Urinary bladder (tissue), 4 donors: ENCODE measurements around the gene SLC13A3. TPM values are rescaled to one million over a fixed set of nuclear protein-coding genes. Genes with fewer than 3 reads are reported as not detected.
"Not testable (repeated sequence)": the region's sequence is repeated elsewhere in the genome, so short reads cannot be mapped to it uniquely, and the experiment has no call there.

Experiments used
- DNase-seq: peaks from one replicate; pipeline ENCODE4 v3.0.0-alpha.2; 2015; ENCODE audit errors: extremely low spot score
- H3K27ac ChIP-seq: one replicate; pipeline ENCODE4 v1.5.1; 2013; ENCODE audit warnings: low read depth, mild to moderate bottlenecking, moderate library complexity
- H3K36me3 ChIP-seq: one replicate; pipeline ENCODE4 v1.6.1; 2013; ENCODE audit warnings: mild to moderate bottlenecking, moderate library complexity; ENCODE audit not compliant: insufficient read depth
- H3K4me1 ChIP-seq: one replicate; pipeline ENCODE4 v1.6.1; 2013; ENCODE audit warnings: mild to moderate bottlenecking, moderate library complexity; ENCODE audit not compliant: insufficient read depth
- H3K4me3 ChIP-seq: one replicate; pipeline ENCODE4 v1.5.1; 2013; ENCODE audit warnings: low read depth, low read length
- whole genome bisulfite sequencing: extraction: QIAGEN DNeasy Blood & Tissue Kit; methylation state at CpG from one replicate; pipeline ENCODE4 v1.1.7; 2013; 5-methylcytosine and 5-hydroxymethylcytosine counted together
- polyA plus RNA-seq: library from polyadenylated mRNA; stranded (reverse); fragments of 200-250 nt; gene quantifications from one replicate; pipeline ENCODE4 v1.2.3, GENCODE V29; 2013
- total RNA-seq: library from RNA; depleted of rRNA; stranded (reverse); fragments of >200 nt; gene quantifications from one replicate; pipeline ENCODE4 v1.2.3, GENCODE V29; 2014
- donor health status: healthy with polysubstance abuse.
- donor health status: healthy.

SLC13A3 gene
- total and polyA plus RNA-seq, 2 donors = 0.77 to 5.4 TPM

DNA sequence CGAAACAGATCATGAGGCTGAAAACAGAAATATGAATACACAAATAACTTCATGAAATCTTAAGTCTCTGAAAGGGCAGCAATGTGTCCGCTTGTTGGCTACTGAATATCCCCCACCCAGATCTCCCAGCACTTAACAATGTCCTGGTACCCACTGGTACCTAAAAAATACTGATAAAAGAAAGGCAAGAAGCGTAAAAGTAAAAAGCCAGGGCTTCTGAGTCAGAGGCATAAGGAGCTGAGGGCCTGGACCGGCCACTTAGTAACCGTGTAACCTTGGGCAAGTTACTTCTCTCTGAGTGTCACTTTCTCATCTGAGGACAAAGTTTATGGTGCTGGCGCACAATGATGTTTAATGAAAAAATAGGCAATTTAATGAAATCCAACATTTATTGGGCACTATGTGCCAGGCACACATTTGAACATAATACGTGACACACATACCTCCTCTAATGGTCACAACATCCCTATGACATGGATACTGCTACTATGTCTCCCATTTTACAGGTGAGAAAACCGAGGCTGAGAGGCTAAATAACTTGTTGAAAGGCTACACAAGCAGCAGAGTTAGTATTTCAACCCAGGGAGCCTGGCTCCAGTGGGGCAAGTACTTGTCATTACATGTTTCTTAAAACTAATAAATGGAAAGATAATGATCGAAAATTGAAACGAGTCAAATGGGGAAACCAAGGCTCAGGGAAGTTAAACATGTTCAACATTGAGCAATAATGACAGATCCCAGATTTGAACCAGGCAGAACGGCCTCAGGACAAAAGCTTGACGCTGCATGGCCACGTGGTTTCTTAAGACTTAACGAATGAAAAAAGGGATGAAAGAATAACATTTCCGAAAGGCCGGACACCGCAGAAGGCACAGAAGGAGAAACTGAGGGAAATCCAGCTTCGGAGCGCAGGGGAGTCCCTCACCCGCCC is 37.2 kb upstream of the SLC13A3 start:
- Histone ChIP-seq H3K4me3 (peak overlapping the region; percentile 67), H3K27ac (peak overlapping the region; percentile 92), H3K36me3 (no peaks in the 10 kb centered on the region), H3K4me1 (peaks cover 4% of the 10 kb centered on the region)
- WGBS = 14% methylated on average over 20 of the region's 20 CpGs
- no peak for DNase-seq

DNA sequence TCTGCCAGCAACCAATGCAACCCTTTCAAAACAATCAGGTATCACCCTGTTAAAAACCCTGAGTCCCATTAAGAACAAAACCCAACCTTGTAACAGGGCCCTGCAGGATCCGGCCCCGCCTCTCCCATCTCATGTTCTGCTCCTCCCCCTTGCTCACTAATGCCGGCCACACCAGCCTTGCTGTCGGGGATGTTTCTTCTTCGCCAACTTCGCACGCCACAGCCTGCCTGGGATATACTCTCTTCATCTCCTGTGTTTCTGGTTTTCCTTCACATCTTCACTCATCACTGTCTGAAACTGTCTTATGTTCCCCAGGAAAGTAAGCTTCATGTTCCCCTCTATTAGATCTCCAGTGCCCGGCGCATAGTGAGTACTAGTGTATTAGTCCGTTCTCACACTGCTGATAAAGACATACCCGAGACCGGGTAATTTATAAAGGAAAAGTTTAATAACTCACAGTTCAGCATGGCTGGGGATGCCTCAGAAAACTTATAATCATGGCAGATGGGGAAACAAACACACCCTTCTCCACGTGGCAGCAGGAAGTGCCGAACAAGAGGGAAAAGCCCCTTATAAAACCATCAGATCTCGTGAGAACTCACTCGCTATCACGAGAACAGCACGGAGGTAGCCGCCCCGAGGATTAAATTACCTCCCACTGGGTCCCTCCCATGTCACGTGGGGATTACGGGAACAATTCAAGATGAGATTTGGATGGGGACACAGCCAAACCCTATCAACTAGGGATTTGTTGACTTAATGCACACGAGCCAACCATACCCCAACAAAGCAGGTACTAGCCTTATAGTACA is 32.9 kb upstream of the SLC13A3 start:
- peaks cover 4% of the 10 kb centered on the region for H3K4me1 ChIP-seq
- WGBS = 16% methylated on average over 23 of the region's 23 CpGs

DNA sequence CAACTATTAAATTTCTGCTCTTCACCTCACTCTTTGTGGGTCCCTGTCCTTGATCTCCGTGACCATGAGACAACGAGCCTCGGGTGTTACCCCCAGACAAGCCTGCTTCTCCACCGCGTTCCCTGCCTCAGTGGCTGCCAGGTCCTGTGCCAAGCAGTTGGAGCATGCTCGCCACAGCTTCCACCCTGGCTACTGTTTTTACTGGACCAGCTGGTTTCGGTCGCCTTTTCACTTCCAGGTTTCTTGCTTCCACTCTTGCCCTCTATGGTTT is 32.3 kb upstream of the SLC13A3 start:
- DNase-seq = no peak
- Histone ChIP-seq H3K36me3 (no peaks in the 10 kb centered on the region), H3K4me1 (peaks cover 4% of the 10 kb centered on the region), H3K27ac (no peak overlapping the region), H3K4me3 (peak overlapping the region; percentile 24)
- WGBS = 18% methylated on average over 8 of the region's 8 CpGs

More for the DNA sequence above, 32.9 kb upstream of the SLC13A3 start:
- peak; percentile 55 for DNase-seq
- Histone ChIP-seq H3K4me3 (peak overlapping the region; percentile 24), H3K36me3 (no peaks in the 10 kb centered on the region), H3K27ac (no peak overlapping the region)

DNA sequence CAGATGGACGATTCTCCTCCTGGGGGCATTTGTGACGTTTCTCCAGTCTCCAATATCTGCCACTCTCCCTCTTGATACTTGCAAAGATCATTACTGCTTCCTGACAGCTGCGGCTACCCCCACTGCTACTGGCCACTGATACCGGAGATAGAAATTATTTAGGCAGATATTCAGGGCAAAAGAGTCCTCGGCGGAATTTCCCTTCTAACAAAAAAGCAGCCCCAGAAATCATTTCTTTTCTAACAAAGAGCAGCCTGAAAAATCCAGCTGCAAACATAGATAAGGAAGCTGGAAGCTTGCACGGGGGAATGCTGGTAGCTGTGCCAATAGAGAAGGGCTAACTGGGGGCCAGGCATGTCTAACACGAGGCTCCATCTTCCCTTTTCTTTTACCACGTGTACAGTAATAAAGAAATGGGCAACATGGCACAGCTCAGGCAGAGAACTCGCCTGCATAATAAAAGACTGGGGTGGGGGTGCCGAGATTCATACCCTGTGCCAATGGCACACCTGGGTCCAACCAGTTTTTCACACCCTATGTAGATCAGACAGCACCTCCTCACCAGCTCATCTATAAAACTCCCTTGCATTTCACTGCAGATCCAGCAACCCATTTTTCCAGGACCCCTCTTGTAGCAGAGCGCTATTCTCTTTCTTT is 31.9 kb upstream of the SLC13A3 start:
- 19% methylated on average over 12 of the region's 12 CpGs for WGBS
- Histone ChIP-seq H3K4me3 (no peak overlapping the region), H3K4me1 (peaks cover 2% of the 10 kb centered on the region)

DNA sequence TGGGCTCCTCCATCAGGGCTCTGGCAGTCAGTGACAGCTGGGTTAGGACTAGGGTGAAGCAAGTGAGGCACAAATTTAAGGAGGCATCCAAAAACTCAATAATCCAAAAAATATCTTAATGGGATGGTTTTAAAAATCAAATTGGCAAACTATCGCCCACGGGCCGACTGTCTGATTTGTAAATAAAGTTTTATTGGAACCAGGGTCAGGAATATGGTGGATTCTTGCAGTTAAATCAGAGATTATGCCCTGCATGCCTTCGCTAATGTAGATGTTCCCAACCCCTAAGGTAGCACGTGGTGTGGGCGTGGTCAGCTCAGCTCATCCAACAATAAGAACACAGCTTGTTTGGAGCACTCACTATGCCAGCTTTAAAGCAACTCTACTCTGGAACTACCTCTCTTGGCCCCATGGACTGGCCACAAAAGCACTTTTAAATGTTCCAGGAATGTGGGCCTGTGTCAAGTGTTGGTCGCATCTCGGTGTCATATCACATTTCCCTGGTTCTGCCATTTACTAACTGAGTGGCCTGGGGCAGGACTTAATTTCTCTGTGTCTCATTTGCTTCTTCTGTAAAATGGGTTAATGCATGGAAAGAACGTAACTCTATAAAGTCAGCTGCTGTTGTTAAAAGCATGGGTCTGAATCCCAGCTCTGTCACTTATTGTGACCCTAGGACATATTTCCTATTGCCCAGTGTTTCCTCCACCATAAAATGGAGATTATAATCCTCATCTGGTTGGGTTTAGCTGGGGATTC is 31.0 kb upstream of the SLC13A3 start:
- Histone ChIP-seq H3K4me1 (no peaks in the 10 kb centered on the region), H3K27ac (no peak overlapping the region), H3K4me3 (no peak overlapping the region), H3K36me3 (no peaks in the 10 kb centered on the region)
- DNase-seq = no peak
- 86% methylated on average over 9 of the region's 9 CpGs for WGBS

More for the DNA sequence above, 31.9 kb upstream of the SLC13A3 start:
- H3K36me3 ChIP-seq = no peaks in the 10 kb centered on the region
- no peak for DNase-seq
- H3K27ac ChIP-seq = no peak overlapping the region

DNA sequence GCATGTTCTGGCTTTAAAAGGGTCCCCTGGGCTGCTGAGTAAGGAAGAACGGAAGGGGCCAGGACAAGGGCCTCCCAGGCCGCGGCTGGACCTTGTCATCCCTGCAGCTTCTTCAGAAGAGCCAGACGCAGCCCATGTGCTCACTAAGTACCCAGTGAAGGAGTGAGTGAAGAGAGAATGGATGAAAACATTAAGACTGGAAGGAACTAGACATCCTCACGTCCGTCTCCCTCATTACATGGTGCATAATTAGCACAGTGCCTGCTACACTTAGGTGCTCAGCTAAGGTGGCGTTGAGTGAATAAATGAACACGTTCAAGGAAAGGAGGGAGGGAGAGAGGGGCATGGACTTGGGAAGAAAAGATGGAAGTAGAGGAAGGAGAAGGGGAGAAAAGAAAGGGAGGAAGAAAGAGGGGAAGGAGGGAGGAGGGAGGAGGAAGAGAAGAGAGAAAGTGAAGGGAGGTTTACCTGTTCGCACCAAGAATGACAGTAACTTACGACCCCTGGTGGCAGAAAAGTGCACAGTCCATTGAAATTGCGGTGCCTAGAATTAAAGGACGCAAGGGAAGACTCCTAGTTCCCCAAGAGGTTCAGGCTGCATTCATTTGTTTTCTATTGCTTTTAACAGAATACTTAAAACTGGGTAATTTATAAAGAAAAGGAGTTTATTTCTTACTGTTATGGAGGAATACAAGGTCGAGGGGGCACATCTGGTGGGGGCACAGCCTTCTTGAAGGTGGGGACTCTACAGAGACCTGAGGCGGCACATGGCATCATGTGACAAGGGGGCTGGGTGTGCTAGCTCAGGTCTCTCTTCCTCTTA is 30.0 kb upstream of the SLC13A3 start:
- WGBS = 48% methylated on average over 14 of the region's 14 CpGs
- Histone ChIP-seq H3K27ac (no peak overlapping the region), H3K36me3 (no peaks in the 10 kb centered on the region), H3K4me1 (no peaks in the 10 kb centered on the region), H3K4me3 (no peak overlapping the region)
- peak; percentile 53 for DNase-seq

DNA sequence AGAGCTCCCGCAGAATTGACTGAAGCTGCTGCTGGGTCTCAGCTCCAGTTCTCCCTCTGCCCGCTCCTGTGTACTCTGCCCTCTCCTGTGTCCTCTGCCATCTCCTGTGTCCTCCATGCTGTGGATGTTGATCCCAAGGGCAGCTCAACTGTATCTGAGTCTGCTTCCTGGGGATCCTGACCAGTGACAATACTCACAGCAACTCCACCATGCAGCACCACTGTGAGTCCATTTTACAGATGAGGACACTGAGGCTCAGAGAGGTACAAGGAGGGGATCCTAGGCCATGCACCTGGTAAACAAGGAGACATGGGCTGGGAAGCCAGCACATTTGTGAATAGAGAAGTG is 29.4 kb upstream of the SLC13A3 start:
- no peaks in the 10 kb centered on the region for H3K4me1 ChIP-seq
- DNase-seq = no peak
- no peak overlapping the region for H3K27ac ChIP-seq
- H3K36me3 ChIP-seq = no peaks in the 10 kb centered on the region
- WGBS = 93% methylated on average over 2 of the region's 2 CpGs
- no peak overlapping the region for H3K4me3 ChIP-seq

DNA sequence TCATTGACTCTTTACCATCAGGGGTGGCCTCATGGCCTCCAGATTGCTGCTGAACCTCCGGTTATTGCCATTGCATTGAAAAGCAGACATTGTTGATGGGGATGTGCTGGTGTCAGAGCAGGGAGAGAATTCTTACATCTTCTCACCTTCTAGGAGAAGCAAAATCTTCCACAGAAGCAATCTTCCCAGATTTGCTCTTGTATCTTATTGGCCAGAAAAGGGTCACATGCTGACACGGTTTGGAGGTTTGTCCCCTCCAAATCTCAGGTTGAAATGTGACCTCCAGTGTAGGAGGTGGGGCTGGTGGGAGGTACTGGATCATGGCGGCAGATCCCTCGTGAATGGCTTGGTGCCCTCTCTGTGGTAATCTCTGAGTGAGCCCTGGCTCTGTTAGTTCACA is 27.3 kb upstream of the SLC13A3 start:
- H3K36me3 ChIP-seq = no peaks in the 10 kb centered on the region
- H3K4me3 ChIP-seq = no peak overlapping the region
- WGBS = 84% methylated on average over 4 of the region's 4 CpGs
- DNase-seq = no peak
- no peaks in the 10 kb centered on the region for H3K4me1 ChIP-seq
- H3K27ac ChIP-seq = no peak overlapping the region

DNA sequence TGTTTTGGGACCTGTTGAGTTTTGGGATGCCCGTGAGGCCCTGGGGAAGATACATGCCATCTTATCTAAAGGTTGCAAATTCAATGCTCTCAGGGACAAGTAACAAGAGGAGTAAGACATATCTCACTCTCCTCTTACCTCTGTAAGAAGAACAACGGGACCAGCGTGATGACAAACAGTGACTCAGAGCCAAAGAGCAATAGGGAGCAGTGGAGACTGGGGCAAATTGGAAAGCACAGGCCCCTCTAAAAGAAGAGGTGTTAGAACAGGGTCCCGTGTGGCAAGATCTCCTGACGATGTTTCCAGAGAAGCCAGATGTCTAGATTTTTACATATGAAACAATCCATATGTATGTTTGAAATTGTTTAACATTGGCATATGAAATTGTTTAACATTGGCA is 26.3 kb upstream of the SLC13A3 start:
- no peak overlapping the region for H3K4me3 ChIP-seq
- no peaks in the 10 kb centered on the region for H3K4me1 ChIP-seq
- no peak for DNase-seq
- H3K36me3 ChIP-seq = no peaks in the 10 kb centered on the region
- WGBS = 83% methylated on average over 5 of the region's 5 CpGs
- H3K27ac ChIP-seq = no peak overlapping the region

DNA sequence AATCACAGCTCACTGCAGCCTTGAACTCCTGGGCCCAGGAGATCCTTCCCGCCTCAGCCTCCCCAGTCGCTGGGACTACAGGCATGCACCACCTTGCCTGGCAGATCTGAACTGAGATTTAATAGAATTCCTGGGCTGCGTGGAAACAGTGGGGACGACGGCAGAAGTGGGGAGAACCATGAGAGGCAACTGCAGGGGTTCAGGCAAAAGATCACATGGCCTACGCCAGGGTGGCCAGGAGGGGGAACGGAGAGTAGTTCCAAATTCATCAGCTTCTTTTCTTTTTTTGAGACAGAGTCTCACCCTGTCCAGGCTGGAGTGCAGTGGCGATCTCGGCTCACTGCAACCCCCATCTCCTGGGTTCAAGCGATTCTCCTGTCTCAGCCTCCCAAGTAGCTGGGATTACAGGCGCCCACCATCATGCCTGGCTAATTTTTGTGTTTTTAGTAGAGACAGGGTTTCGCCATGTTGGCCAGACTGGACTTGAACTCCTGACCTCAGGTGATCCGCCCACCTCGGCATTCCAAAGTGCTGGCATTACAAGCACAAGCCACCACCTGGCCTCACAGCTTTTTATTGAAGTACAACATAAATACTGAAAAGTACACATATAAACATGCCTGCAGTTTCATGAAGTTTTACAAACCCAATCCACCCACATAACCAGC is 25.5 kb upstream of the SLC13A3 start:
- not testable (repeated sequence) for DNase-seq, H3K36me3 ChIP-seq, H3K4me3 ChIP-seq, H3K27ac ChIP-seq, H3K4me1 ChIP-seq
- WGBS = 87% methylated on average over 13 of the region's 14 CpGs

DNA sequence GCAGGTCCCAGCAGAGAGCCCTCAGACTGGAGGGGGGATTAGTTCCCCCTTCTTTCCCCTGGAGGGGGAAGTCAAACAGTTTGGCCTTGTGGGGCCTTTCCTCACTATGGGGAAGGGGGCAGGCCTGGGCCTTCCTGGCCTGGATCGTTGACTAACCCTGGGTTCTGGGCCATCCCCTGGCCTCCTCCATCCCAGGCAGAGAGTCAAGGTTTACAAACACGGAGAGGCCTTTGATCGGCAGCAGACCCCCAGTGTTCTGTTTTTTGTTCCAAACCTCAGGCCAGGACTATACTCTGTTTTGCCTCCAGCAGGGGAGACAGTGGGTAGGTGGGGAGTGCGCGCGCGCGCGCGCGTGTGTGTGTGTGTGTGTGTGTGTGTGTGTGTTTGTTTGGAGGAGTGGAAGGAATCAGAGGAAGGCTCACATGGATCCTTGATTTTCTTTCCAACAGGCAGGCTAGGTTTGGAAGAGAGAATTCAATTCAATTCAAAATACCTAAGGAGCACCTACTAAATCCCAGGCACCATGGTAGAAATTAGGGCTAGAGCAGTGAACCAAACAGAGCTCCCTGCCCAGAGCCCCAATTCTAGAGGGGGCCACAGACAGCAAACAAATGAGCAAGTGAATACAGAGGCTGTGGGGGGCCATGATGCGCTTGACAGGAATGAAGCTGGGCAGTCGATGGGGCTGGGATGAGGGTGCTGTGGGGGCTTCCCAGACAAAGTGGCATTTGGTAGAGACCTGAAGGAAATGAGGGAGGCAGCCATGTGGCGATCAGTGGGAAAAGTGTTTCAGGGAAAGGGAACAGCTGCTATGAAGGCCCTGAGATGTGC is 23.2 kb upstream of the SLC13A3 start:
- no peaks in the 10 kb centered on the region for H3K4me1 ChIP-seq
- WGBS = 63% methylated on average over 14 of the region's 14 CpGs
- H3K27ac ChIP-seq = no peak overlapping the region
- no peak for DNase-seq
- H3K36me3 ChIP-seq = no peaks in the 10 kb centered on the region
- H3K4me3 ChIP-seq = no peak overlapping the region
